EH (cell line): ENCODE measurements around the gene RNF141.

Source experiments
- DNase-seq: peaks from one replicate; pipeline ENCODE4 v3.0.0-alpha.2; 2015; ENCODE audit warnings: low read depth

Gene RNF141

GRCh38 chr11:10561043-10561818, 20.2 kb upstream of the RNF141 start:
- no peak for DNase-seq

DNA sequence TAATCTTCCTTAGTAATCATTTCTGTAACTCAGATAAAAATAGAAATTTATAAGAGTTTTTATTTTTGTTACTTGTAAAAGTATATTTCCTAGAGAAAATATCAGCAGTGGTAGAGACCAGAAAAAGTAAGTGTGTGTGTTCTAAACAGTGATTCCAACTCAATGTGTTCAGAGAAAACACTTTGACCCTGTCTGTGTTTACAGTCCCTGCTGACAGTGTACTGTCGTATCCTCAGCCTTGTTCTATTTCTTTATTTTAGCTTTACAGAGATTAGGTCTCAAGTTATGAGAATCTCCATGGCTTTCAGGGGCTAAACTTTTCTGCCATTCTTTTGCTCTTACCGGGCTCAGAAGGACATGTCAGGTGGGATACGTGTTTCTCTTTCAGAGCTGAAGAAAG, 17.3 kb upstream of the RNF141 start:
- DNase-seq: no peak

- no peak for DNase-seq
Measured at GRCh38 chr11:10556590-10556989, 15.6 kb upstream of the RNF141 start.

DNA sequence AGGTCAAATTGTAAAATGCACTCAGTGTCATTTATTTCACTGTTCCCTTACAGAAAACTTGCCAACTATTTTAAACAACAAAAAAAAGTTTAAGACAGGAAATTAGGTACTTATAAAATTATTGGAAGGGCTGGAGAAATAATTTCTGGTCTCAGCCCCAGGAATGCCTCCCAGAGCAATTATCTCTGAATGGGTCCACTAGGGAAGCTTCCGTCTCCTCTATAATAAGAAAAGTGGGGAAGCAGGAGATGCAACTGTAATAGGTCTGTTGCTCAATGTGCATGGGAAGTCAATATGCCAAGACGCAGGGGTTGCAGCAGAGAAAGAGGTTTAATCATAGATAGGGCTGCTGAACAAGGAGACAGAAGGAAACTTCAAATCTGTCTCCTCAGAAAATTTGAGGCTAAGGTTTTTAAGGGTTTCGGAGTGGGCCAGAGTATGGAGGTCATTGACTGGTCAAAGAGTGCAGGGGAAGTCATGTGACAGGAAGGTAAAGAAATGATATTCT, 10.9 kb upstream of the RNF141 start:
- no peak for DNase-seq

- DNase-seq: no peak
Measured at GRCh38 chr11:10551290-10551592, 10.3 kb upstream of the RNF141 start.

DNA sequence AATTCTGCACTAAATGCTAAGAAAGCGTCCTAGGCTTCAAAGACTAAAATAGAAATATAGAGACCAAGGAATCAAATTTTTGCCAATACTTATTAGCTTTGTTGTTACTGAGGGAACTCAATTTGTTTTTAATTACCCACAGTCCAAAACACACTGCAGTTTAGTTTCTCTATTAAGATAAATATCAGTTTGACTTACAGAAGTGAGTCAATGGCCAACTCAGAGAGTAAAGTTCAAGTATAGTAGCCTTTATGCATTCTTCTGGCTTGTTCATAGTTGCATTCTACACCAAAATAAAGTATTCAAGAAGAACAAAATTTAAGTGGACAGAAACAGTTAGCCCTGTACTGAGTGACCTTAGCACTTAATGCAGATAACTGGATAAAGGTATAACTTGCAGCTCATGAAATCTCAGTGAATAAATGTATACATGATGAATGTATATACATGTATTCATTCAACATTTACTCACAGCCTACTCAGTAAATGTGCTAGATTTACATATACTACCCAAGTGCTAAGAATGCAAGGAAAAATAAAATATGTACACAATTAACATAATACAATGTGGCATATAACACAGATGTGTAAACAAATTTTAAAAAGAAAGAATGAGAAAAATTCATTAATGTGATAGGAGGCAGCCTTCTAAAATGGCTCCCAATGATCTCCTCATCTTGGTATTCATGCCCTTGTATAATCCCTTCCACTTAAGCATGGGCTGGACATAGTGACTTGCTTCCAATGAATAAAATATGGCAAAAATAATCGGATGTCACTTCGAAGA, 9.7 kb upstream of the RNF141 start:
- DNase-seq: peak; percentile 84

DNA sequence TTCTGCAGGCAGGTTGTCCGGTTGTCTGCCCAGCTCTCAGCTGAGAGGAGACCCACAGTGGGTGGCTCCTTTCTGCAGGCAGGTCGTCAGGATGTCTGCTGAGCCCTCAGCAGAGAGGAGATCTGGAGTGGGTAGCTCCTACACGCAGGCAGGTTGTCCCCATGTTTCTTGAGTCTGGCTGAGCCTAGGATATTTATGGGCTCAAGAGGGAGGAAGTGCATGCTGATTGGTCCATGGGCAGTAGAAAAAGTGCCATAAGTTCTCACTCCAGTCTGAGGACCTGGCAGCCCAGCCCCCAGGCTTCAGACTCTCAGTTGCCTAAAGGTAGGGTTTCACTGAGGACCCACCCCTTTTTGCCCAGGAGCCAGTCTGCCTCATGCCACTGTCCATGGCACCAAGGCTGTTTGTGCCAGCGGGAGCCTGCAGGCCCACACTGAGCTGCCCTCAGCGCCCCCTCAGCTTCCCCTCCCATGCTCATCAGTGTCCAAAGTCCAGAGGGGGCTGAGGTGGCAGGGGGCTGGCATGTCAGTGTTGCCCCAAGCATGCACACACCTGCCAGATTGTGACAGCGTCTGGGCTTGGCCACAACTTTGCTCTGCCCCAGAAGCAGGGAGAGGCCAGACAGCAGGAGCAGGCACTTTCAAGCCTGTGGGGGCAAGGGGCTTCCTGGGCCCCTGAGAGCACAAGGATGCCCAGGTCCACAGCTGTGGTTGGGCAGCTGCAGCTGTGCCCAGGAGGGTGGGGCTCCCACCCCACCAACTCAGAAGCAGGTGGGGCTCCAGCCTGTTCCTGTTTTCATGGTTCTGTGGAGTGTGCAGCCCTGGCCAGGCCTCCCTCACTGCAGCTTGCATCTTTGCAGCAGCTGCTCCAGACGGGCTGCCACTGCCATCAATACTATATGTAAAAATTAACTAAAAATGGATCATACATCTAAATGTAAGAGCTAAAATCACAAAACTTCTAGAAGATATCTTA, 3.8 kb upstream of the RNF141 start:
- no peak for DNase-seq

GRCh38 chr11:10543782-10544181, 2.8 kb upstream of the RNF141 start:
- DNase-seq: no peak

GRCh38 chr11:10542776-10543175, 1.8 kb upstream of the RNF141 start:
- DNase-seq: no peak

DNA sequence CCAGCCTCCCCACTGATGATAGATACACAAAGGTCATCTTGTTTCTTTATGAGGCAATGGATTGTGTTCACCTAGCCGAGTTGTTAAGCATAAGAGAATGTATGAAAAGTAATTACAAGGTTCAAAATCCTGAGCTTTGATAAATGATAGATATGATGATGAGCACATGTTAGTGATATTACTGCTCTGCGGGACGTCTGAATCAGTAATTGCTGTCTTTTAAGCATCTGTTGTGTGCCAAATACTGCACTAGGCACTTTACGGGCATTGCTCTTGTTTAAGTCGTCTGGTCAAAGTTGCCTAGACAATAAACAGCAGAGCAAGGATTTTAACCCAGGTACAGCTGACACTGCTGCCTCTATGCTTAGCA, 559 bp upstream of the RNF141 start:
- peak; percentile 19 for DNase-seq

- no peak for DNase-seq
Measured at GRCh38 chr11:10540546-10540914, 457 bp downstream of the RNF141 start.

DNA sequence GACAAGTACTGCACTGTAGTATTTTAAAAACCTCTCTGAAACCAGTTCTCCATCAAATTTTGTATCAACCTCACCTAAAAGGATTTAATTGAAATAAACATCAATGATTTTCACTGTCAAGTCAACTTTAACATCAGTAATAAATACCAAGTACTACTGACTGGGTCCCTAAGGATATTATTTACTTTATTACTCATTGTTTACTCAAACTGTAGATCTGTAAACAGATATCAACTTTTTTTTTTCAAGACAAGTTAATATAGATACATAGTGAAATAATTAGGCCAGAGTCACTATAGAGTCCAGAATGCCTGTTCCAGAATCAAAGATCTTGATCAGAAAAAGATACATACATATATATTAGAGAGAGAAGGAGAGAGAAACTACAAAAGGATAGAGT, 1.6 kb downstream of the RNF141 start:
- DNase-seq: no peak

GRCh38 chr11:10538924-10539323, 2.1 kb downstream of the RNF141 start:
- DNase-seq: peak; percentile 29

DNA sequence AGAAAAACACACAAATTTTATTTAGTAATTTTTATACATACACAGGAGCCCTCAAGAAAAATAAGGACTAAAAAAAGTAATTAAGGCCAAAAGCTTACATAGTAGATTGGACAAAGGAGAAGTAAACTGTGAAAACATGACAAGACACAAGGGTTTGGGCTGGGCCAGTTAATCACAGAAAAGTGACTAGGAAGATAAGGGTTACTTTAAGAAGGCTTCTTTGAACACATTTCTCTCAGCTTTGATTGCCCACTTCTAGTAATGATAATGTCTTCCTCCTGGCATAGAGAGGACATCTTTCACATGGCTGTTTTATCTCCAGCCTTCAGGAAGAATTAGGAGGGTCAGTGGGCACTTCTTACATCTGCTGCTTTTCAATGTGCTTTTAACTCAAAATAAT, 3.4 kb downstream of the RNF141 start:
- DNase-seq: no peak

GRCh38 chr11:10534316-10534715, 6.7 kb downstream of the RNF141 start:
- no peak for DNase-seq

DNA sequence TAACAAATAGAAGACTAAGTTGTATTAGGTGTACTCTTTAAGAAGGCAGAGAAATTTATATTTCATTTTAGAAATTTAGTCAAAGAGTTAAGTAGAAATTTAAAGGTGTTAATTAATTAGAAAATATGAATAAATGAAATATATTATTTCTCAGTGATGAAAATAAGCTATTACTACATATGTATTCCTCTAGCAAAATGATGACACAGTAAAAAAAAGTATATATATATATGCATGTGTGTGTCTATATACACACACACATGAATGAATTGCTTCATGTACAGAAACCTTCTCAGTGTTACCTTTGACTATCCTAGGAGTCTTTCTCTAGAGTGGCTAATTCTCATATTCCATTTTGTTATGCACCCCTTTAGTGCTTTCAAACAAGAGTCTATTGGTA, 7.7 kb downstream of the RNF141 start:
- no peak for DNase-seq

- no peak for DNase-seq
Measured at GRCh38 chr11:10532526-10532925, 8.5 kb downstream of the RNF141 start.

GRCh38 chr11:10529279-10529678, 11.7 kb downstream of the RNF141 start:
- peak; percentile 84 for DNase-seq

GRCh38 chr11:10528121-10528520, 12.9 kb downstream of the RNF141 start:
- peak; percentile 69 for DNase-seq

GRCh38 chr11:10526974-10527918, 13.7 kb downstream of the RNF141 start:
- DNase-seq: peak; percentile 48

GRCh38 chr11:10524471-10524870, 16.5 kb downstream of the RNF141 start:
- no peak for DNase-seq
